Kidney epithelial cell (primary cell): Measurements from ENCODE around the gene RCN1. TPM values are rescaled to one million over a fixed set of nuclear protein-coding genes. Genes with fewer than 3 reads are reported as not detected.
"Not testable (repeated sequence)": the region's sequence is repeated elsewhere in the genome, so short reads cannot be mapped to it uniquely, and the experiment has no call there.

Experiments used
- DNase-seq: peaks from one replicate; pipeline ENCODE4 v3.0.0-alpha.2; 2010; ENCODE audit warnings: low read depth
- H3K27me3 ChIP-seq: 2 replicates; pipeline ENCODE4 v1.6.0; 2011; ENCODE audit warnings: low read length; ENCODE audit not compliant: control insufficient read depth, insufficient read depth
- H3K36me3 ChIP-seq: 2 replicates; pipeline ENCODE4 v1.5.1; 2011; ENCODE audit warnings: low read length; ENCODE audit not compliant: control insufficient read depth, insufficient read depth
- H3K4me3 ChIP-seq: 2 replicates; pipeline ENCODE4 v1.5.1; 2011; ENCODE audit warnings: low read depth, mild to moderate bottlenecking, control low read depth, low read length
- total RNA-seq: library from RNA; depleted of rRNA; stranded (reverse); fragments of >200 nt; gene quantifications from 2 replicates; pipeline ENCODE4 v1.2.3, GENCODE V29; 2015
- TF ChIP-seq, protein P1 (sequence below): IDR thresholded peaks from 2 replicates; pipeline ENCODE4 v1.5.1; 2011; ENCODE audit warnings: mild to moderate bottlenecking, moderate library complexity, low read length, control low read depth, inconsistent platforms; ENCODE audit not compliant: insufficient read depth, poor library complexity, severe bottlenecking

RCN1 gene
- total RNA-seq, 1 donor from 2014 or later = 177 TPM

DNA sequence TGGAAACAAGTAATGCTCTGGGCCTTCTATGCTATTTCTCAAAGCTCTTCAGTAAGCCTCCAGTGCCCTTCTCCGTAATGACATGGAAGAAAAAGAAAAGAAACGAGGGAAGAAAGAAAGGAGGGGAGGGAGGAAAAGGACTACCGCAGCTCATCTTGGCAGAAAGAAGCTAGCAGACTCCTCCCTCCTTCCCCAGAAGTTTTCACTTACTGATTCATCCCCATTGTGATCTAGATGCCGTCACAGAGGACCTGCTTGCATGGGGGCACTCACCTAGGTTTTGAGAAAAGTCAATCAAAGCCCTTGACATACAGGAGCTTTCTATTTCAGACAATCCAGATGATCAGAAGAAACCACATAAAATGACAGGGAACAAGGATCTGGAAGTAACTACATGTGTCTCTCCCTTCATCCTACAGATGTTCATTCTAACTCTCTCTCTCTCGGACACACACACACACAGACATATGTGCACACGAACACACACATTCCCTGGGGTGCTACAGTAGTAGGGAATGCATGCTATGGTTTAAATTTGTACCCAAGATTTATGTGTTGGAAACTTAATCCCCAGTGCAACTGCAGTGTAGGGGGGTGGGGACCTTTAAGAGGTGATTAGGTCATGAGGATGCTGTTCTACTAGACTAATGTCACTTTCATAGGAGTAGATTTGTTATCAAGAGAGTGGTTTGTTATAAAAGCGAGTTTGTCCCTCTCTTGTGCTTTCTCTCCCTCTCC, 37.6 kb upstream of the RCN1 start:
- Histone ChIP-seq H3K36me3 (no peaks in the 10 kb centered on the region), H3K4me3 (no peak overlapping the region), H3K27me3 (peaks cover 4% of the 10 kb centered on the region)
- no peak for DNase-seq
- TF ChIP-seq, protein P1, sequence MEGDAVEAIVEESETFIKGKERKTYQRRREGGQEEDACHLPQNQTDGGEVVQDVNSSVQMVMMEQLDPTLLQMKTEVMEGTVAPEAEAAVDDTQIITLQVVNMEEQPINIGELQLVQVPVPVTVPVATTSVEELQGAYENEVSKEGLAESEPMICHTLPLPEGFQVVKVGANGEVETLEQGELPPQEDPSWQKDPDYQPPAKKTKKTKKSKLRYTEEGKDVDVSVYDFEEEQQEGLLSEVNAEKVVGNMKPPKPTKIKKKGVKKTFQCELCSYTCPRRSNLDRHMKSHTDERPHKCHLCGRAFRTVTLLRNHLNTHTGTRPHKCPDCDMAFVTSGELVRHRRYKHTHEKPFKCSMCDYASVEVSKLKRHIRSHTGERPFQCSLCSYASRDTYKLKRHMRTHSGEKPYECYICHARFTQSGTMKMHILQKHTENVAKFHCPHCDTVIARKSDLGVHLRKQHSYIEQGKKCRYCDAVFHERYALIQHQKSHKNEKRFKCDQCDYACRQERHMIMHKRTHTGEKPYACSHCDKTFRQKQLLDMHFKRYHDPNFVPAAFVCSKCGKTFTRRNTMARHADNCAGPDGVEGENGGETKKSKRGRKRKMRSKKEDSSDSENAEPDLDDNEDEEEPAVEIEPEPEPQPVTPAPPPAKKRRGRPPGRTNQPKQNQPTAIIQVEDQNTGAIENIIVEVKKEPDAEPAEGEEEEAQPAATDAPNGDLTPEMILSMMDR = no peak

DNA sequence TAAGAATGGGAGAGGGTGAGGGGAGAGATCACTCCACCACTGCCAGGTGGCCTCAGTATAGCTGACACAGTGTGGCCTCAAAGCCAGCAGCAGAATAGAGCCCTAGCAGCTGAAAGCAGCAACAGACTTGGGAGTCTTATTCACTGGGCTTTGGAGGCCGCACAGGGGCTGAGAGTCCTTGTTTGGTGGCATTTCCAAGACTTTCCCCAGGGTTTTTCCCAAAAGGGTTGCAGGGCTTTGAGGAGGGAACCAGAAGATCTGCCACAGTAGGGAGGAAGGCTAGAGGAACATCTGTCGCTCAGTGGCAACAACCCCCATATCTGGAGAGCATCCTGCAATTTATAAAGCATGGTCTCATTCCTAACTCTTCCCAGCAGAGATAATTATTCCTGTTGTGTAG, 35.0 kb upstream of the RCN1 start:
- H3K36me3 ChIP-seq = no peaks in the 10 kb centered on the region
- H3K27me3 ChIP-seq = peaks cover 2% of the 10 kb centered on the region
- no peak overlapping the region for H3K4me3 ChIP-seq
- DNase-seq = no peak
- TF ChIP-seq, protein P1 = no peak

DNA sequence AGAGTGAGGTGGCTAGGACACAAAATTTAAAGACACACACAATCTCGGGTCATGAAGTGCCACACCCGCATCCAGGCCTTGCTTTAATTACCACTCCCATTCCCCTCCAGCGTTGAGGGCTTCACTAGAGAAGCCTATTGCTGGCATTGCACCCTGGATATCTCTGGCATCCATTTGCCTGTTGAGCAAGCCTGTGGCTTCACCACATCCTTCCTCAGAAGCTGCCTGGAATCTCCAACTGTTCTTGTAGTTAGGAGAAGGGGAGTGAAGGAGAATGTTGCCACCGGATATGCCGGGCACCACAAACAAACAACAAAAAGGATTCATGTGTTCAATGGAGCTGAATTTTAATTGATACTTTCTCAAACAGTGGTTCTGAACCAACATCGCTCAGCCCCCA, 34.4 kb upstream of the RCN1 start:
- no peak for DNase-seq
- TF ChIP-seq, protein P1 = no peak
- no peak overlapping the region for H3K4me3 ChIP-seq
- peaks cover under 1% of the 10 kb centered on the region for H3K27me3 ChIP-seq
- H3K36me3 ChIP-seq = no peaks in the 10 kb centered on the region

DNA sequence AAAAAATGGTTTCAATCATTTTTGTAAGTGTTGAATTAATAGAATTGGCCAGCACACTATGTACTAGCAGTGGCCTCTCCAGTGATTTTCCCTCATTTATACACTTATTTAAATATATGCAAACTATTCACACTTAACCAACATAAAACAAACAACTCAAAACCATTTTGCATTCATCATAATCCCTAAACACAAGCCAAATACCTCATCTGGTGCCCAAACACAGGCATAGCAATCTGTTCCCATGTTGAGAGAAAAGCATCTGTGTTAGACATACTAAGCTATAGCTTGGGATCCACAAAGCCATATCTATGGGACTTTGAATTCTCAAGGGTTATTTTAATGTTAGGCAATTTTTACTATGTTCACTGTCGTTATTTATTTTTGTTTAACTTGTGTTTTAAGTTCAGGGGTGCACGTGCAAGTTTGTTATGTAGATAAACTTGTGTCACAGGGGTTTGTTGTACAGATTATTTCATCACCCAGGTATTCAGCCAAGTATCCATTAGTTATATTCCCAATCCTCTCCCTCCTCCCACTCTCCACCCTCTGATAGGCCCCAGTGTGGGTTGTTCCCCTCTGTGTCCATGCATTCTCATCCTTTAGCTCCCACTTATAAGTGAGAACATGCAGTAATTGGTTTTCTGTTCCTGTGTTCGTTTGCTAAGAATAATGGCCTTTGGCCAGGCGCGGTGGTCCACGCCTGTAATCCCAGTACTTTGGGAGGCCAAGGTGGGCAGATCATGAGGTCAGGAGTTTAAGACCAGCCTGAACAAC, 31.0 kb upstream of the RCN1 start:
- H3K27me3 ChIP-seq = no peaks in the 10 kb centered on the region
- DNase-seq = no peak
- no peaks in the 10 kb centered on the region for H3K36me3 ChIP-seq
- TF ChIP-seq, protein P1 = no peak
- H3K4me3 ChIP-seq = no peak overlapping the region

DNA sequence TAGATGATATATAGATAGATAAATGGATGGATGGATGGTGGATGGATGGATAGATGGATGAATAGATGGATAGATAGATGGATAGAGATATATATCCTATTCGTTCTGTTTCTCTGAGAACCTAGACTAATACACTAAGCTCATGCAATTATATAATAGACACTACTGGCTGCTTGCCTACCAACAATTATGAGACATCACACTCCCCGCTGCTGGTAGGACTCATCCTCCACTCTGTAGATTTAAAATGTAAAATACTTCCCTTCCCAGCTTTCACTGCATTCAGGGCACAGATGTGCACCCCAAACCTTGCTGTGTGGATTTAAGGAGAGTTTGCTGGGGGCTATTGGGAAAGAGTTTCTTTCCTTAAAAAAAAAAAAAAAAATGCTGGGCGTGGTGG, 28.3 kb upstream of the RCN1 start:
- TF ChIP-seq, protein P1 = no peak
- Histone ChIP-seq H3K4me3 (no peak overlapping the region), H3K36me3 (no peaks in the 10 kb centered on the region), H3K27me3 (peaks cover 2% of the 10 kb centered on the region)
- DNase-seq = no peak

DNA sequence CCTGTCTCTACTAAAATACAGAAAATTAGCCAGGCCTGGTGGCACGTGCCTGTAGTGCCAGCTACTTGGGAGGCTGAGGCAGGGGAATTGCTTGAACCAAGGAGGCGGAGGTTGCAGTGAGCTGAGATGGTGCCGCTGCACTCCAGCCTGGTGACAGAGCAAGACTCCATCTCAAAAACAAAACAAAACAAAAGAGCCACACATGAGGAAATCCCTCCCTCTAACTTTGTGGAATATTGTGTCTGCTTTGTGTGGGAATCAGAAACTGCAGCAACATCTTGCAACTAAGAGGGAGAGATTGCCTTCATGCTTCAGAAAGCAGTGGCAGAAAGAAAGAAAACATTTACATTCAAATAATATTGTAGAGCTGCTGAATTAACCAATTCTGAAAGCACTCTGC, 27.8 kb upstream of the RCN1 start:
- not testable (repeated sequence) for DNase-seq, H3K36me3 ChIP-seq, H3K27me3 ChIP-seq, H3K4me3 ChIP-seq
